Activated CD4-positive, alpha-beta memory T cell treated with anti-CD3 and anti-CD28 coated beads, Interleukin-2, amount 10 ng/mL, durations not matched to agents 7 days and 5 days (primary cell): ENCODE results near the gene MYPOP. TPM values are rescaled to one million over a fixed set of nuclear protein-coding genes. Genes with fewer than 3 reads are reported as not detected.
A peak's percentile ranks its signal among the peaks of the same experiment; 100 is the strongest.

ENCODE experiments used
- CTCF ChIA-PET: fragments of 350-600 bp; sonication (Branson Sonifier 250); formaldehyde crosslinking; loops from one replicate; lab custom pipeline; 2021; ENCODE audit warnings: antibody characterized with exemption, inconsistent platforms; lab: Charles Lee
- POLR2A ChIA-PET: fragments of 350-600 bp; sonication (Branson Sonifier 250); formaldehyde crosslinking; loops from one replicate; lab custom pipeline; 2021; ENCODE audit warnings: antibody characterized with exemption; lab: Charles Lee
- DNase-seq: peaks from one replicate; pipeline ENCODE4 v3.0.0-alpha.2; 2020
- H3K27ac Mint-ChIP-seq: one replicate; pipeline ENCODE4 v1.8.0; 2021; ENCODE audit warnings: mild to moderate bottlenecking, mixed read lengths
- H3K27me3 Mint-ChIP-seq: one replicate; pipeline ENCODE4 v1.8.0; 2021; ENCODE audit warnings: mixed read lengths
- H3K36me3 Mint-ChIP-seq: one replicate; pipeline ENCODE4 v1.8.0; 2021; ENCODE audit warnings: low read depth, mixed read lengths
- H3K4me1 Mint-ChIP-seq: one replicate; pipeline ENCODE4 v1.8.0; 2021; ENCODE audit warnings: mixed read lengths
- H3K4me3 Mint-ChIP-seq: one replicate; pipeline ENCODE4 v1.8.0; 2021; ENCODE audit warnings: mild to moderate bottlenecking, mixed read lengths
- H3K9me3 Mint-ChIP-seq: one replicate; pipeline ENCODE4 v1.8.0; 2021; ENCODE audit warnings: mixed read lengths
- total RNA-seq, 2 experiments: library from RNA; stranded (reverse); gene quantifications; one replicate each; pipeline ENCODE4 v1.2.3, GENCODE V29; 2021

MYPOP gene
- total RNA-seq, 2 experiments from 2014 or later, result 12.5 to 12.9 TPM

DNA sequence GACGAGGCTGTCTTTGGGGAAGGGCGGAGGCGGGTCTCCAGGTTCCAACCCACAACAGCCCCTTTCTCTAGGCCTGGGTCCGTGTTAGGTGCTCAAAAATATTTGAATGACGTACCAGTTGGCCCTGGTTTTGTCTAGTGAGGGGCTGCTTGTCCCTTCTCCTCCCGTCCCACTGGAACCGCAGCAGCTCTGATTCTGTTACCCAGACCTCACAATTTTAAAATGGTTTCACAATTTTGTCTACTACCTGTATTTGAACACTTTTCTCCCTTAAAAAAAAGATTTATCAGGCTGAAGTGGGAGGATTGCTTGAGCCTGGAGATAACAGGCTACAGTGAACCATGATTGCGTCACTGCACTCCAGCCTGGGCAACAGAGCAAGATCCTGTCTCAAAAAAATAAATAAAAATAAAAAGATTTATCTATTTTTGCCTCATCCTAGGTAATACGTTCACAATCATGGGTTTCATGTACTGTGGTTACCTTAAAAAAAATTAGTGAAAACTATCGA, 15.2 kb downstream of the MYPOP start:
- ChIA-PET POLR2A (interaction anchor here (0.7 to 2.2 kb wide), 7 partner anchors 15 to 246 kb away, joined by 3 to 16 read pairs (median 3); partner anchors contain the start of genes FOXA3, MYPOP, QPCTL and SYMPK), CTCF (interaction anchor here (0.8 to 2.5 kb wide), 2 partner anchors 24 to 30 kb away, joined by 4 to 22 read pairs; partner anchors contain the start of genes FOXA3 and SYMPK)
- H3K9me3 Mint-ChIP-seq, result no peaks in the 10 kb centered on the region
- no peaks in the 10 kb centered on the region for H3K27me3 Mint-ChIP-seq
- H3K4me1 Mint-ChIP-seq, result peaks cover 25% of the 10 kb centered on the region
- peak overlapping the region; percentile 84 for H3K4me3 Mint-ChIP-seq
- peak overlapping the region; percentile 91 for H3K27ac Mint-ChIP-seq
- peaks cover 4% of the 10 kb centered on the region for H3K36me3 Mint-ChIP-seq
- no peak for DNase-seq

DNA sequence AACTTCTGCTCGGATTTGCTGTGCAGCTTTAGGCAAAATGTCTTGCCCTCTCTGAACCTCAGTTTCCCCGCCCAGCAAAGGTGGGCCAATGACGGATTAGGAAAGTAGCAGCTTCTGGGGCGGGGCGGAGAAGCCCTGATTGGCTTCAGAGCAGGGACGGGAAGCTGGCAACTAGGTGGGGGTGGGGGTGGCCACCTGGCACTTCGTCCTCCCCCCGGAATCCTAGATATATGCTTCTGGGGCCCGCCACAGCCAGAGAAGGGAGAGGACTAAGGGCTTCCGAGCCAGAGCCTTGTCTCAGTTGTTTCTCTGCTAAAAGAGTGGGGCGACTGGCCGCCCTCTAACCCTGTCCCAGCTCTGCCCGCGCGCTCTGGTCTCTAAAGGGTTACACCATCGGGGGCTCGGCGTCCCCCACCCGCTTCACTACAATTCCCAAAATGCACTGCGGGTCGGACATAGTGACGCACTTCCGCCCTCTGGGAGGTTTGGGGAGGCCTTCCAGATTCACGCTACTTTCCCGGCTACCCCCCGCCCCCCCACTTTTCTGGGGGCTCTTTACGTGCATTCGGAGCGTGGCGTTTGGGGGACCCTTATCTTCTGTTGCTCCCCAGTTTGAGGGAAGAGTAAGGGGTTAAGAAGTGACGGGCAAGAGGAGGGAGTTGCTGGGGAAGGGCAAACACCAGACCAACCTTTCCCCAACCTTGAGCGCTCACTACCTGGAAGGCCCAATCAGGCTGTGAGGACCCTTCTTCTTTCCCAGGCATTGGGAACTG, 15.8 kb downstream of the MYPOP start:
- H3K27ac Mint-ChIP-seq, result peak overlapping the region; percentile 91
- H3K9me3 Mint-ChIP-seq, result no peaks in the 10 kb centered on the region
- DNase-seq, result peak; percentile 96
- CTCF ChIA-PET, result interaction anchor here (0.6 to 3.4 kb wide), 10 partner anchors 11 to 236 kb away, joined by 3 to 22 read pairs (median 4); partner anchors contain the start of genes CCDC61, FOXA3, MYPOP and SIX5
- no peaks in the 10 kb centered on the region for H3K27me3 Mint-ChIP-seq
- POLR2A ChIA-PET, result interaction anchor here (0.7 to 2.7 kb wide), 12 partner anchors 15 to 245 kb away, joined by 3 to 29 read pairs (median 4); partner anchors contain the start of genes CCDC61, MYPOP, QPCTL and SIX5
- peak overlapping the region; percentile 84 for H3K4me3 Mint-ChIP-seq
- H3K36me3 Mint-ChIP-seq, result peaks cover 4% of the 10 kb centered on the region
- peaks cover 29% of the 10 kb centered on the region for H3K4me1 Mint-ChIP-seq

DNA sequence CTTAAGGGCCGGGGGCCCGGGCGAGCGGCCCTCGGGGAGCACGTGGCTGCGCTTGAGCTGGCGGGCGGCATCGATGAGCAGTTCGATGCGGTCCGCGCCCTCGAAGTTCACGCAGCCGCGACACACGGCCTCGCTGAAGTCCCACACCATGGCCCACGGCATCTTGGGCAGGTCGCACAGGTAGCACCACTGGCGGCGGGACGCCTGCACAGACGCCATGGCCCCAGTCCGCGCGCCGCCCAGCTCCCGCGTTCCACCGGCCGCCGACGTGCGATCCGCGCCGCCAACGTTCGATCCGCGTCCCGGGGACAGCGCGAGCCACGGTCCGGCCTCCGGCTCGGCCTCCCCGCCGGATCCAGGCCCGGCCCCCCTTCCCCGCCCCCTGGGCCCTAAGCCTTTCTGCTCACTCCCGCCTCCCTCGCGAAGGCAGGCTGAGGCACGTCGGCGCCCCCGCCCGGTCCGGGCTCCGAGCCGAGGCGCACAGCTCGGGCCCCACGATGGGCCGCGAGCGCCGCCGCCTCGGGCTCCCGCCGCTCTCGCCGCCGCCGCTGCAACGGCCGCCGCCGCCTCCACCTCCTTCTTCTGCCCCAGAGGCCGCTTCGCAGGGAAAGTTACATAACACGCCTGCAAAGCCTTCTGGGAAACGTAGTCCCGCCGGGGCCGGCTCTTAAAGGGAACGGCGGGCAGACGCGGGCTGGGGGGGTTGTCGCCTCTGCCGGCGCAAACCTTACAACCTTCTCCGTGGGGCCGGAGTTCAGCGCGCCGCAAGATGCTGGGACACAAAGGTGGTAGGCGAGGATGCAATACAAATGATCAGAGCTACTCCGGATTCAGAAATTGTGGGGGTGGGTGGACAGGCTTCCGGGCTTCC, 16.6 kb downstream of the MYPOP start, which contains the start of gene IRF2BP1:
IRF2BP1 (minus strand) TSS at position 586 of the 871 bp plus-strand sequence; CDS start at position 219, 367 bp downstream.
- H3K4me1 Mint-ChIP-seq, result peaks cover 35% of the 10 kb centered on the region
- H3K9me3 Mint-ChIP-seq, result no peaks in the 10 kb centered on the region

DNA sequence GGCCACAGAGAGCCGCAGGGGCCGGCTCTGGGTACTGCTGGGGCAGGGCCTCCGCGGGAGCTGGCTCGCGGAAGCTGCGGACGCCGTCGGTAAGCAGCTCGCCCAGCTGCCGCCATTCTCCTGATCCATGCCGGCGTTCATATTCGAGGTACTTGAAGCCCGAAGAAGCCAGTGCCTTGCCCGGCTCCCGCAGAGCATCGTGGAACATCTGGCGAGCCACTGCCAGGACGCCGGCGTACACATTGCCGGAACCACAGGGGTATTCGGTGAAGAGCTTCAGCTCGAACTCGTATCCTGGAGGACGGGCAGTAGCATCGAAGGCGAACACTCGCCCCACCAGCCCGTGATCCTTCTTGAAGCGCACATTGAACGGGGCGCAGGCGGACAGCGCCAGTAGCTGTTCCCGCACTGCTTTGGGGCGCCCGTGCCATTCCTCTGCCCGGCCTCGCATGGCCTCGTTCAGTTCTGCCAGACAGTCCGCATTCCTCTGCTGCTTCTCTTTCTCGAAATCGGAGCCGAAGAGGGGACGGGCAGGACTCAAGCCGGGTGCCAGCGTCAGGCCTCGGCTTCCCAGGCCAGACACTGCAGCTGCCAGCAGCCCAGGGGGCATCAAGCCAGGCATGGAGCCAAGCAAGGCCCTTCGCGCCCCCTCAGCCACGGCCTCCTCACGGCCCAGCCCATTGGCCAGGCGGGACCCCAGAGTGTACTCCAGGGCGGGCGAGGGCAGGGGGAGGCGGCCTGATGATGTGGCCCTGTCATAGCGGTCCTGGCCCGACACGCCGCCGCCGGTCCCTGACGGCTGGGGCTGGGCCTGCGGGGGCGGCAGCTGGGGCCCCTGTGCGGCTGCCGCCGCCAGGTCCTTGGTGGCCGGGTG, 17.5 kb downstream of the MYPOP start:
- Mint-ChIP-seq H3K27ac (no peak overlapping the region), H3K4me1 (peaks cover 35% of the 10 kb centered on the region), H3K36me3 (peaks cover 4% of the 10 kb centered on the region), H3K9me3 (no peaks in the 10 kb centered on the region), H3K27me3 (no peaks in the 10 kb centered on the region), H3K4me3 (peak overlapping the region; percentile 52)
- POLR2A ChIA-PET, result interaction anchor here (1.2 to 2.7 kb wide), 6 partner anchors 10 to 112 kb away, joined by 3 to 29 read pairs (median 6); partner anchors contain the start of genes CCDC61, MYPOP and SYMPK
- CTCF ChIA-PET, result interaction anchor here (0.5 to 3.4 kb wide), 6 partner anchors 12 to 114 kb away, joined by 3 to 22 read pairs (median 5); partner anchors contain the start of genes FOXA3, MYPOP and SYMPK
- no peak for DNase-seq

More for the DNA sequence above, 16.6 kb downstream of the MYPOP start, which contains the start of gene IRF2BP1:
- peak; percentile 92 for DNase-seq
- Mint-ChIP-seq H3K36me3 (peaks cover 4% of the 10 kb centered on the region), H3K27me3 (no peaks in the 10 kb centered on the region), H3K4me3 (peak within 1 kb of the TSS; percentile 84), H3K27ac (peak within 1 kb of the TSS; percentile 91)
- ChIA-PET CTCF (interaction anchor here (0.8 to 3.4 kb wide), 10 partner anchors 10 to 130 kb away, joined by 3 to 22 read pairs (median 4); partner anchors contain the start of genes CCDC61, FOXA3, MYPOP and SIX5), POLR2A (interaction anchor here (0.7 to 2.7 kb wide), 12 partner anchors 10 to 193 kb away, joined by 3 to 29 read pairs (median 4); partner anchors contain the start of genes CCDC61, MYPOP, QPCTL and SIX5)

DNA sequence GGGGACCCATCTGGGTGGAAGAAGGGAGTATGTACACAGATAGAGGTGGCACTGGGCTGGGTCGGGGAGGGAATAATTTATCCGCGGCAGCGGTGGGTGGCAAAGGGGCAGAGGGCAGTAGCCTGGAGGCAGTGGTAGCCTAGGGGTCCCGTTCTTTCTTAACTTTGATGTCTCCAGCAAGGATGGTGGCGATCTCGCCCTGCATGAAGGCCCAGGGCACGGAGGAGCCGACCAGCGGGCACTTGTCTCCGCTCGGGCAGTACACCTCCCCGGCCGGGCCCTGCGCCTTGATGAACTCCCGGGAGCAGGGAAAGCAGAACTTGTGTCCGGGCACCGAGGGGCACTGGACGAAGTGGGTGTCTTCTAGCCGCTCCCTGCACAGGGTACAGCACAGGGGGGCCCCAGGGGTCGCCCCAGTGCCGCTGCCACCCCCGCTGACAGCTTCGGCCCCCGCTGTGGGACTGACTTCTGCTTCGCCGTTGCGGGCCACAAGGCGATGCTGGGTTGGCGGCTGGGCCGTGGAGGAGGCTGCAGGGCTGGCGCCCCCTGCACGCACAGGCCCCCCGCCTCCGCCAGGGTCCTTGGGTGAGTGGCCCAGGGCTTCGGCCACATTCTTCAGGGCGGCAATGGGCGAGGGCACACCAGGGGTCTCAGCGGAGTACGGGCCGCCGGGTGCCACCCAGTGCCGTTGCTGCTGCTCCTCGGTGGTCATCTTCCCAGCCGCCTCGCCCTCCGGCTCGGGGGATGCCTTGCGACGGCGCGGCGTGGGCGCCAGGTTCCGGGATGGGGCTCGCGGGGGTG, 18.3 kb downstream of the MYPOP start:
- Mint-ChIP-seq H3K27ac (no peak overlapping the region), H3K9me3 (no peaks in the 10 kb centered on the region), H3K27me3 (no peaks in the 10 kb centered on the region), H3K4me1 (peaks cover 35% of the 10 kb centered on the region), H3K4me3 (peak overlapping the region; percentile 72), H3K36me3 (peaks cover 4% of the 10 kb centered on the region)
- ChIA-PET CTCF (interaction anchor here (2.2 to 3.4 kb wide), 4 partner anchors 14 to 125 kb away, joined by 5 to 17 read pairs (median 13); partner anchors contain the start of genes MYPOP and SIX5), POLR2A (interaction anchor here (2.6 to 2.7 kb wide), 2 partner anchors 18 to 20 kb away, joined by 16 to 29 read pairs; partner anchors contain the start of genes FOXA3, MYPOP and SYMPK)
- no peak for DNase-seq

DNA sequence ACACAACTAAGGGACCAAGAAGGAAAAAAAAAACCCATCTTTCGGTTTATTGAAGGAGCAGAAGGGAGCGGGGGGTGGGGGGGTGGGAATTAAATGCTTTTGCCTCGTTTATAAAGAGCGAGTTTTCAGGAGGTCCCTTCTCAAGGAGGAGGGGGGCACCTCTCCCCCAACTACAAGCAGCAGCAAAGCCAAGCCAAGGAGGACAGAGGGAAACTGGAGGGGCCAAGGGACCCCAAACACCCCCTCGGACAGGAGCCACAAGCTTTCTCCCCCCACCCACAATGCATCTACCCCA, 18.9 kb downstream of the MYPOP start:
- peaks cover 4% of the 10 kb centered on the region for H3K36me3 Mint-ChIP-seq
- H3K4me3 Mint-ChIP-seq, result peak overlapping the region; percentile 72
- ChIA-PET POLR2A (interaction anchor here (2.6 kb wide), 1 partner anchor 20 kb away, joined by 16 read pairs; the partner anchor contains the start of genes FOXA3 and SYMPK), CTCF (interaction anchor here (2.2 to 3.4 kb wide), 5 partner anchors 14 to 126 kb away, joined by 5 to 17 read pairs (median 13); partner anchors contain the start of genes FOXA3, MYPOP, SIX5 and SYMPK)
- H3K9me3 Mint-ChIP-seq, result no peaks in the 10 kb centered on the region
- peaks cover 36% of the 10 kb centered on the region for H3K4me1 Mint-ChIP-seq
- DNase-seq, result no peak
- H3K27me3 Mint-ChIP-seq, result peaks cover 2% of the 10 kb centered on the region
- peak overlapping the region; percentile 51 for H3K27ac Mint-ChIP-seq

DNA sequence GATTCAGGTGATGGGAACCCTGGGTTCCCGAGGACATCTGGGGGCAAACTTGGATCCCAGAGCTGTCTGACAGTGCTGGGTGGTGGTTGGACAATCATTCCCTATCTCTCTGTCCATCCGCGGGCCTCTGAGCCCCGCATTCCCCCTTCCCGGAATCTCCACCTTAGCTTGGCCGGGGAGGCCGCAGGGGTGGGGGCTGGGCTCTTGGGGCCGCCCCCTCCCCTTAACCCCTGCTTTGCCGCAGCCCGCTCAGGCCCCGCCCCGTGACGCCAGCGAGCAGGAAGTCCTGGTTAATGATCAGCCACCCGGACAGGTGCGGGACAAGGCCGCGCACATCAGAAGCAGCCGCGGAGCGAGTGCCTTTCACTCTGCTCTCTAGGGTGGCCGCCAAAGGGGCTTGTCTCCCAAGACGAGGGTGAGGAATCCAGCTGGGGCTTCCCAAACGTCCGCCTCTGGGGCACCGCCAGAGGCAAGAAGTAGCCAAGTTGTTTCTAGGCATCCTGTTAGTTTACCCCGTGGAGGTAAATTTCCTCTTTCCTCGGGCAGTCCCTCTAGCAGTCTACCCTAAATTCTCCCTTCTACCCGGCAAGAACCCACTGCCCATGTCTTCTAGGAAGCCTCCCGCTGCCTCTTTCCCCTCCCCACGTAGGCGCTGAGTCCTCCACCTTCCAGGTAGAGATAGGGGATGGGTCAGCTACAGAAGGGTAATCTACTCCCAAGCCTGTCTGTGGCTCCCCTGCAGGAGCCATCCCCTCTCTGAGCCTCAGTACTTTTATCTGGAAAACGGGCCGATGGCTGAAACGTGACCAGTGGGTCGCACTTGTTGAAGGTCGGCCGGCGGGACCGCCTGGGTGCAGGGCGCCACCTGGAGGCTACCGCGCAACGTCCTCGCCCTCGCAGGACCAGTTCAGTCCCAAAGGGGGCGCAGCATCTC, 19.5 kb downstream of the MYPOP start:
- Mint-ChIP-seq H3K27ac (peak overlapping the region; percentile 51), H3K36me3 (peaks cover 4% of the 10 kb centered on the region), H3K4me1 (peaks cover 40% of the 10 kb centered on the region), H3K9me3 (no peaks in the 10 kb centered on the region), H3K27me3 (peaks cover 4% of the 10 kb centered on the region), H3K4me3 (peak overlapping the region; percentile 72)
- POLR2A ChIA-PET, result interaction anchor here (1.0 to 2.6 kb wide), 3 partner anchors 10 to 37 kb away, joined by 3 to 16 read pairs (median 4); partner anchors contain the start of genes FOXA3 and SYMPK
- DNase-seq, result peak; percentile 89
- CTCF ChIA-PET, result interaction anchor here (0.7 to 2.6 kb wide), 9 partner anchors 13 to 382 kb away, joined by 3 to 15 read pairs (median 6); partner anchors contain the start of genes CCDC61, FOXA3, SIX5 and SYMPK

DNA sequence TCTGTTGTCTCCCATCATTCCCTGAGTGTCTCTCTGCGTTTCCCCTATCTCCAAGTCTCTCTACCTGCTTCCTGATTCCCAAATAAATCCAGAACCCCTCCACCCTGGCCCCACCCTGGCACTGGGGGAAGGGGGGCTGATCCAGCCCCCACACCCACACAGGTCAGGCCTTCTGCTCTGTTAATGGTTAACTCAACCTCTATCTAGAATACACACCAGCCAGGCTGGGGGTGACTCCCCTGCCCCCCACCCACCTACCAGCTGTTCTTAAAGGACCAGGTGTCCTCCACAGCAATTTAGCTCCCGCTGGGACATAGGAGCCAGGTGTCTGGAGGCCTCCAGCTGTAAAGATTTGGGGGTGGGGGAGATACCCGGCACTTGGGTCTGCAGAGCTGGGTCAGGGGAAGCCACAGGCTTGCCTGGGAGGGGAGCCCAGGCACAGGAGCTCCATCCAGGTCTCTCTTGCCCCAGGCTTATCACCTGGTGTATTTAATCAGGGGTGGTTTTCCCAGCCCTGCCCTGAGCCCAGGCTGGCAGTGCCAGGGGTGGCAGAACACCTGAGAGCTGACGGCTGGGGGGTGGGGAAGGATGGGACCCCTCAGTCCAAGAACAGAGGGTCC, 20.4 kb downstream of the MYPOP start:
- Mint-ChIP-seq H3K4me1 (peaks cover 43% of the 10 kb centered on the region), H3K27ac (no peak overlapping the region), H3K36me3 (peaks cover 4% of the 10 kb centered on the region), H3K27me3 (peaks cover 9% of the 10 kb centered on the region), H3K4me3 (no peak overlapping the region), H3K9me3 (no peaks in the 10 kb centered on the region)
- ChIA-PET CTCF (interaction anchor here (0.9 to 2.6 kb wide), 7 partner anchors 12 to 127 kb away, joined by 3 to 15 read pairs (median 12); partner anchors contain the start of genes CCDC61, FOXA3, SIX5 and SYMPK), POLR2A (interaction anchor here (1.7 to 2.6 kb wide), 2 partner anchors 11 to 18 kb away, joined by 4 to 16 read pairs; partner anchors contain the start of genes FOXA3 and SYMPK)
- DNase-seq, result no peak
